ENCODE measurements around the gene GALNT5.

- TF ChIP-seq CTCF (IDR thresholded peaks at IDR 0.05; ENCODE audit: insufficient read depth, low read length, poor library complexity, severe bottlenecking) (no peak), EZH2phosphoT487 (conservative IDR thresholded peaks at IDR 0.05; ENCODE audit: low read length) (no peak)
These were observed 64.9 kb downstream of the GALNT5 start for GRCh38 chr2:157322432-157322831.

All from SU-DHL-6 (cell line).